Measurements from ENCODE around the gene MTMR3. TPM values are rescaled to one million over a fixed set of nuclear protein-coding genes. Genes with fewer than 3 reads are reported as not detected.

The MTMR3 gene
- total and polyA plus RNA-seq, 2 of the 8 experiments (the other 6 are each of a cell fraction or from before 2014, with no cell fraction given), result 16.9 to 18.5 TPM

DNA sequence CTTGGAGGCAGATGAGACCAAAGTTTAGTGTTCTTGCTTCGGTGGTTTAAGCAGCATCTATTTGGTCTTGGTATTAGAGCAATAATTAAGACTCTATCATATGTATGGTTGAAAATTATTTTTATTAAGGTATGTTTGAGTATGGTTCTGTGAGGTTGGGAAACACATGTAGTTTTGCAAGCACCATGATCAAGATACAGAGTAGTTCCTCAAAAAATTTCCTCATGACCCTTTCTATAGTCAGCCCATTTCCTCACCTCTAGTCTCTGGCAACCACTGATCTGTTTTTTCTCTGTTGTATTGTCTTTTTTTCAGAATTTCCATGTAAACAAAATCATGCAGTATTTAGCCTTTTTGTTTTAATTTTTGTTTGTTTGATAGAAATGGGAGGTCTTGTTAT, 18.4 kb downstream of the MTMR3 start:
- peaks cover 0 to under 1% of the 10 kb centered on the region in 2 experiments for H4K20me1 ChIP-seq (replicated peaks in 1 of 2; ENCODE audit: control insufficient read depth in 1 of 2, insufficient read depth in 2 of 2, low read length in 2 of 2)

More for the DNA sequence above, 18.4 kb downstream of the MTMR3 start:
- Histone ChIP-seq H3K9me3 (ENCODE audit: insufficient read depth in 2 of 2, low read depth in 1 of 2, low read length in 1 of 2) (no peaks in the 10 kb centered on the region), H2BK20ac (ENCODE audit: low read length) (no peak overlapping the region), H3K56ac (replicated peaks; ENCODE audit: insufficient read length, low read depth, low read length) (no peak overlapping the region), H3K79me1 (ENCODE audit: low read depth, low read length) (no peaks in the 10 kb centered on the region; the same call in none of the 2 replicates), H3K4me1 (replicated peaks in 1 of 4; ENCODE audit: control insufficient read depth in 3 of 4, insufficient read depth in 4 of 4, low read length in 3 of 4) (no peaks in the 10 kb centered on the region), H2BK120ac (replicated peaks; ENCODE audit: low read depth, low read length) (no peak overlapping the region), H3K79me2 (ENCODE audit: control insufficient read depth in 1 of 2, insufficient read depth in 2 of 2, low read length in 2 of 2) (peaks cover 0 to 72% of the 10 kb centered on the region in 2 experiments; a peak in 3 of 4 replicates), H4K5ac (ENCODE audit: insufficient read length, low read depth, low read length) (no peak overlapping the region), H2AFZ (ENCODE audit: low read length) (no peak overlapping the region), H2BK5ac (ENCODE audit: low read depth, low read length) (no peak overlapping the region), H2BK15ac (ENCODE audit: low read length) (no peak overlapping the region), H3K4ac (replicated peaks; ENCODE audit: insufficient read length, low read depth, low read length) (no peak overlapping the region), H3K23ac (ENCODE audit: insufficient read length) (no peak overlapping the region), H3K27me3 (replicated peaks in 1 of 4; ENCODE audit: control insufficient read depth in 3 of 4, extremely low read depth in 1 of 4, insufficient read depth in 3 of 4, low read length in 3 of 4) (no peaks in the 10 kb centered on the region), H2AK5ac (ENCODE audit: low read depth, low read length) (no peak overlapping the region), H3K27ac (ENCODE audit: low read depth, low read length) (no peak overlapping the region), H3K9ac (replicated peaks in 1 of 4; ENCODE audit: extremely low read depth in 1 of 4, low read depth in 3 of 4, low read length in 3 of 4) (no peak overlapping the region), H3K4me2 (ENCODE audit: insufficient read depth in 1 of 2, low read depth in 2 of 2, low read length in 2 of 2) (no peak overlapping the region), H3K36me3 (ENCODE audit: control insufficient read depth in 2 of 4, insufficient read depth in 4 of 4, low read length in 3 of 4) (no peaks in the 10 kb centered on the region), H2BK12ac (ENCODE audit: low read depth, low read length) (no peak overlapping the region), H3K14ac (ENCODE audit: insufficient read length) (no peak overlapping the region), H3K23me2 (ENCODE audit: low read depth, low read length) (peaks cover 2% of the 10 kb centered on the region; the same call in 1 of the 2 replicates), H3K4me3 (ENCODE audit: extremely low read depth in 1 of 4, insufficient read depth in 2 of 4, low read depth in 3 of 4, low read length in 4 of 4) (no peak overlapping the region), H4K91ac (replicated peaks; ENCODE audit: insufficient read length, low read length) (no peak overlapping the region), H3K18ac (ENCODE audit: extremely low read depth, low read length) (no peak overlapping the region), H4K8ac (ENCODE audit: extremely low read depth, insufficient read depth, low read length) (no peak overlapping the region)
- ChIA-PET CTCF (ENCODE audit: partially characterized antibody) (no interaction called here), POLR2A (ENCODE audit: partially characterized antibody) (no interaction called here)
- no peak for DNase-seq (ENCODE audit: low read depth in 1 of 2, low spot score in 2 of 2)
- no peak for FAIRE-seq
- 91% methylated on average over 1 of the region's 1 CpG; no CpG with 5 or more reads in 1 of the 2 experiments for WGBS, 2 experiments (ENCODE audit: extremely low coverage in 1 of 2, insufficient coverage in 1 of 2, insufficient read length in 1 of 2, insufficient replicate concordance in 2 of 2, low coverage in 1 of 2, low lambda C conversion rate in 2 of 2, missing lambda C conversion rate in 1 of 2)
- no peak for TF ChIP-seq CEBPB (IDR thresholded peaks at IDR 0.05; ENCODE audit: low read depth, low read length)
- TF ChIP-seq TEAD4 (IDR thresholded peaks at IDR 0.05; ENCODE audit: low read depth, low read length), result no peak
- no peak for TF ChIP-seq CHD2 (IDR thresholded peaks at IDR 0.05; ENCODE audit: low read length)
- TF ChIP-seq TCF12 (IDR thresholded peaks at IDR 0.05; ENCODE audit: low read depth, low read length), result no peak
- TF ChIP-seq SRF (IDR thresholded peaks at IDR 0.05; ENCODE audit: low read depth, low read length), result no peak
- no peak for TF ChIP-seq PHF8 (conservative IDR thresholded peaks at IDR 0.05; ENCODE audit: low read depth, low read length)
- TF ChIP-seq BACH1 (IDR thresholded peaks at IDR 0.05; ENCODE audit: low read length), result no peak
